H1 (cell line): ENCODE data around the gene DHX29. TPM values are rescaled to one million over a fixed set of nuclear protein-coding genes. Genes with fewer than 3 reads are reported as not detected.

Experiments used
- CHD7 ChIP-seq: fragments of 300-600 bp; sonication (generic); IDR thresholded peaks from 2 replicates; pipeline ENCODE4 v1.7.1; 2012; ENCODE audit warnings: low read length, moderate library complexity, mild to moderate bottlenecking, inconsistent platforms; ENCODE audit not compliant: insufficient replicate concordance
- NANOG ChIP-seq: IDR thresholded peaks from 2 replicates; pipeline ENCODE4 v1.6.1; 2011; ENCODE audit warnings: low read length, low read depth, mild to moderate bottlenecking, inconsistent platforms; ENCODE audit not compliant: insufficient read depth, poor library complexity, severe bottlenecking
- polyA plus RNA-seq, 7 experiments: library from polyadenylated mRNA; depleted of rRNA in 3 of 7; stranded (reverse) in 5 of 7; unstranded in 2 of 7; fragments of >200 nt in 5 of 7; fragments of 200-250 nt in 2 of 7; gene quantifications; 1 replicate in 5 of 7; 2 replicates in 1 of 7; 4 replicates in 1 of 7; pipeline versions ENCODE4 v1.2.1 to v1.2.3, GENCODE V29; 2011 to 2013; ENCODE audit warnings: missing spikeins in 2 of 7, mixed read lengths in 2 of 7
- total RNA-seq: library from RNA; stranded (reverse); fragmentation: NEBNext Ultra II Directional; extraction: Animal tissue kit (Norgen Biotek cat#: 25700); gene quantifications from 2 replicates; pipeline ENCODE4 v1.2.1, GENCODE V29; 2021

DHX29 gene
- total and polyA plus RNA-seq, 2 of the 8 experiments (the other 6 are each of a cell fraction or from before 2014, with no cell fraction given): 3.4 to 32.1 TPM

- no peak for TF ChIP-seq CHD7
- no peak for TF ChIP-seq NANOG
- TF ChIP-seq, all 59 proteins: peak for 5
Measured at GRCh38 chr5:55222092-55222984, 85.2 kb downstream of the DHX29 start (continued).
